Chondrocyte (in vitro differentiated cells): ENCODE results near the gene PTTG2. TPM values are rescaled to one million over a fixed set of nuclear protein-coding genes. Genes with fewer than 3 reads are reported as not detected.

ENCODE experiments used
- DNase-seq: peaks from one replicate; pipeline ENCODE4 v3.0.0; 2021; ENCODE audit warnings: mixed read lengths, low spot score
- H3K27ac Mint-ChIP-seq: one replicate; pipeline ENCODE4 v1.8.0; 2021; ENCODE audit warnings: mild to moderate bottlenecking, moderate library complexity, mixed read lengths; ENCODE audit not compliant: unreplicated experiment
- H3K27me3 Mint-ChIP-seq: 2 replicates; pipeline ENCODE4 v1.8.0; 2021; ENCODE audit warnings: low read depth, mixed read lengths
- H3K36me3 Mint-ChIP-seq: 2 replicates; pipeline ENCODE4 v1.8.0; 2021; ENCODE audit warnings: low read depth, mixed read lengths
- H3K4me1 Mint-ChIP-seq: 2 replicates; pipeline ENCODE4 v1.8.0; 2021; ENCODE audit warnings: low read depth, mild to moderate bottlenecking, mixed read lengths
- H3K4me3 Mint-ChIP-seq: one replicate; pipeline ENCODE4 v1.8.0; 2021; ENCODE audit warnings: mild to moderate bottlenecking, moderate library complexity, mixed read lengths; ENCODE audit not compliant: unreplicated experiment
- H3K9me3 Mint-ChIP-seq: 2 replicates; pipeline ENCODE4 v1.8.0; 2021; ENCODE audit warnings: low read depth, mixed read lengths
- total RNA-seq: library from RNA; stranded (reverse); gene quantifications from 3 replicates; pipeline ENCODE4 v1.2.1, GENCODE V29; 2021
- TF ChIP-seq, protein P1 (sequence below): fragments of 200-600 bp; sonication (generic); IDR thresholded peaks from 2 replicates; pipeline ENCODE4 v1.5.0; 2021; ENCODE audit warnings: antibody characterized with exemption, mild to moderate bottlenecking, moderate library complexity

Gene PTTG2
- total RNA-seq, 1 donor from 2014 or later: 0.45 TPM

DNA sequence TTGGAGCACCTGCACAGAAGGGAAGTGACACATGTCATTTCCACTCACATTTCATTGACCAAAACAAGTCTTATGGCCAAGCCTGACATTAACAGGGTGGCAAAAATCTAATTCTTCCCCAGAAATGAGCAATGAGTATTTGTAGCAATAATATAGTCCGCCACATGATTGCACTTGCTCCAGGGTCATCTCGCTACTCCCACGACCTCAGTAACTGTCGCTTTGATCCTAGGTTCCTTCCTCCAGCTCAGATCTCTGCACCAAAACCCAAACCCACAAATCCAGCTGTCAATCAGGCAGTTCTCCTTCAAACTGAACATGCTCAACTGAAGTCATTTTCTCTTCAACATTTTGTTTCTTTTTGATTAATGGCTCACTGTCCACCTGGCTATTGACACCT, 25.2 kb upstream of the PTTG2 start:
- Mint-ChIP-seq H3K4me1 (peaks cover 18% of the 10 kb centered on the region), H3K27me3 (no peaks in the 10 kb centered on the region), H3K4me3 (no peak overlapping the region), H3K27ac (no peak overlapping the region), H3K36me3 (peaks cover 3% of the 10 kb centered on the region), H3K9me3 (peaks cover 2% of the 10 kb centered on the region)
- DNase-seq: no peak
- TF ChIP-seq, protein P1, sequence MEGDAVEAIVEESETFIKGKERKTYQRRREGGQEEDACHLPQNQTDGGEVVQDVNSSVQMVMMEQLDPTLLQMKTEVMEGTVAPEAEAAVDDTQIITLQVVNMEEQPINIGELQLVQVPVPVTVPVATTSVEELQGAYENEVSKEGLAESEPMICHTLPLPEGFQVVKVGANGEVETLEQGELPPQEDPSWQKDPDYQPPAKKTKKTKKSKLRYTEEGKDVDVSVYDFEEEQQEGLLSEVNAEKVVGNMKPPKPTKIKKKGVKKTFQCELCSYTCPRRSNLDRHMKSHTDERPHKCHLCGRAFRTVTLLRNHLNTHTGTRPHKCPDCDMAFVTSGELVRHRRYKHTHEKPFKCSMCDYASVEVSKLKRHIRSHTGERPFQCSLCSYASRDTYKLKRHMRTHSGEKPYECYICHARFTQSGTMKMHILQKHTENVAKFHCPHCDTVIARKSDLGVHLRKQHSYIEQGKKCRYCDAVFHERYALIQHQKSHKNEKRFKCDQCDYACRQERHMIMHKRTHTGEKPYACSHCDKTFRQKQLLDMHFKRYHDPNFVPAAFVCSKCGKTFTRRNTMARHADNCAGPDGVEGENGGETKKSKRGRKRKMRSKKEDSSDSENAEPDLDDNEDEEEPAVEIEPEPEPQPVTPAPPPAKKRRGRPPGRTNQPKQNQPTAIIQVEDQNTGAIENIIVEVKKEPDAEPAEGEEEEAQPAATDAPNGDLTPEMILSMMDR: no peak

DNA sequence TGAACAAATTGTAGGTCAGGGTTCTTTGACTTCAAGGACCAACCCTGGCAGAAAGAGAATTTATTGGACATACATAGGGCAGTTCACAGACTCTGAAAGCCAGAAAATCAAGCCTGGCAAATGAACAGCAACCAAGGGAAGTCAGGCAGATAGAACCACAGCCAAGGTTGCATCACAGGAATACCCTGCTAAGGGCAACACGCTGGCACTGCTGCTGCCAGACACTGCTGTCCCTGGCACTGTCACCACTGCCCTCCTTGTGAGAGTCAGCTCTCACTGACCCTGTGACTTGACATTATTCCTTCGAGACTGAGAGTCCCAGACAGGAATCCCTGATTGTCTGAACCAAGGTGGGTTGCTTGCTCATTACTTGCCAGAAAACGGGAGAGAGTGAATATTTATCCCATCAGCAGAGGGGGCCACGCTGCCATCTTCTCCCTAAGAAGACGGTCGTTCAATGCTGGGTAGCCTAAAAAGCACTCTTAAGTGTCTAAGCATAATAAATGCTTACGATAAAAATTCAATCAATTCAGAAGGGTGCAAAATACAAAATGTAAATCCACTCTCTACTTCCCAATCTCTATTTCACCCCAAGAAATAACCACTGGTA, 23.2 kb upstream of the PTTG2 start:
- peaks cover 5% of the 10 kb centered on the region for H3K4me1 Mint-ChIP-seq
- H3K27me3 Mint-ChIP-seq: peaks cover 6% of the 10 kb centered on the region
- TF ChIP-seq, protein P1: peak; percentile 38
- no peak overlapping the region for H3K27ac Mint-ChIP-seq
- no peak overlapping the region for H3K4me3 Mint-ChIP-seq
- DNase-seq: no peak
- peaks cover 8% of the 10 kb centered on the region for H3K9me3 Mint-ChIP-seq
- peaks cover 3% of the 10 kb centered on the region for H3K36me3 Mint-ChIP-seq

DNA sequence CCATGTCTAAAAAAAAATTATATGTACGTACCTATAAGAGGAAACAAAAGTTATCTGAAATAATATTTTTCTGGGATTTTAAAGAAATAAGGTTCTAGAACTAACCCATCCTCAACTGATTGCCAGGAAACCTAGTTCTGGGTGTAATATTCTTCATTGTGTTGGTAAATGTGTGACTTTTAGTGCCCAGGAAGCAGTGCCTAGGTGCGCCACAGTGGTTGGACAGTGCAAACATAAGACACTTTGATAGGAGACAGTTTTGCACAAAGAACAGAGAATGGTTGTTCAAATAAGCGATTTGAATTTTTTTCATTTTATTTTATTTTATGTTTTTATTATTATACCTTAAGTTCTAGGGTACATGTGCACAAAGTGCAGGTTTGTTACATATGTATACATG, 22.0 kb upstream of the PTTG2 start:
- Mint-ChIP-seq H3K27me3 (peaks cover 7% of the 10 kb centered on the region), H3K4me1 (no peaks in the 10 kb centered on the region), H3K9me3 (peaks cover 8% of the 10 kb centered on the region), H3K27ac (no peak overlapping the region), H3K4me3 (no peak overlapping the region), H3K36me3 (peaks cover 4% of the 10 kb centered on the region)
- TF ChIP-seq, protein P1: no peak
- DNase-seq: no peak

DNA sequence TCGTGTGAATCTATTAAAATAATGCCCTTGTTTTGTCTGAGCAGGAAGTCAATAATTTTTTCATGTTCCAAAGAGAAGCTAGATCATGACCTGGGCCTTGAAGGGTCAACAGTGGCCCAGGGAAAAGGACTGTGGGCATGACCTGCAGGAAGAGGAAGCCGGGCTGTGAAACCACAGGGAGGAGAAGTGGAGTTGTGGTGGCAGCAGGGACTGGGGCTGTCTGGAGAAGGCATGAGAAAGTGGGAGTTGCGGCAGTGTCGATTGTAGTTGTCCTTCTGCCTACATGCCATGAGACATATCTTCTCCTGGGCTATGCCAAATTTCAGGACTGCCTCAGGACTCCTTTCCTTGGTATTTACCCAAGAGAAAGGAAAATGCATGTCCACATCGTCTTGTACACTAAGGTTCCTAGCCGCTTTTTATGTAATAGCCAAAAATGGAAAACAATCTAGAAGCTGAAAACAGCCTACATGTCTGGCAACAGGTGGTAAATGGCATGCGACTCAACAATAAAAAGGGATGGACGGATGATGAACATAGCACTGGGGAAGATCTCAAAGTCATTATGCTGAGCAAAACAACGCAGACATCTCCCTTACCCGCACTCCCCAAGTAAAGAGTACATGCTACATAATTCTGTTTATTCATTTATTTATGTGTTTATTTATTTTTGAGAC, 13.6 kb upstream of the PTTG2 start:
- Mint-ChIP-seq H3K9me3 (peaks cover 2% of the 10 kb centered on the region), H3K4me3 (no peak overlapping the region), H3K27ac (no peak overlapping the region), H3K4me1 (peaks cover 13% of the 10 kb centered on the region), H3K36me3 (peaks cover 1% of the 10 kb centered on the region), H3K27me3 (peaks cover 8% of the 10 kb centered on the region)
- DNase-seq: no peak
- TF ChIP-seq, protein P1: no peak

DNA sequence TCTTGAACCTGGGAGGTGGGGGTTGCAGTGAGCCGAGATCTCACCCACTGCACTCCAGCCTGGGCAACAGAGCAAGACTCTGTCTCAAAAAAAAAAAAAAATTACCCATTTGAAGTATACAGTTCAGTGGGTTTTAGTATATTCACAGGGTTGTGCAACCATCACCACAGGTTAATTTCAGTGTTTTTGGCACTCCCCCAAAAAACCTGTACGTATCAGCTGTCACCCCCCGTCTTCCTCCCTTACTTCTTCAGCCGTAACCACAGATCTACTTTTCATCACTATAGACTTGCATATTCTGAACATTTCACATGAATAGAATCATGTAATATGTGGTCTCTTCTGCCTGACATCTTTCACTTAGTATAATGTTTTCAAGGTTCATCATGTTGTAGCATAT, 11.7 kb upstream of the PTTG2 start:
- no peaks in the 10 kb centered on the region for H3K9me3 Mint-ChIP-seq
- DNase-seq: no peak
- peaks cover under 1% of the 10 kb centered on the region for H3K27me3 Mint-ChIP-seq
- TF ChIP-seq, protein P1: no peak
- H3K36me3 Mint-ChIP-seq: peaks cover 2% of the 10 kb centered on the region
- no peak overlapping the region for H3K4me3 Mint-ChIP-seq
- H3K27ac Mint-ChIP-seq: no peak overlapping the region
- peaks cover 15% of the 10 kb centered on the region for H3K4me1 Mint-ChIP-seq
